AG09319 (cell line): ENCODE measurements around the gene ADAMTSL1.

Experiments
- DNase-seq: peaks from one replicate; pipeline ENCODE4 v3.0.0-alpha.2; 2010; ENCODE audit warnings: low read depth; ENCODE audit errors: extremely low read depth
- TF ChIP-seq, protein P1 (sequence below): IDR thresholded peaks from 2 replicates; pipeline ENCODE4 v1.5.1; 2011; ENCODE audit warnings: low read depth, mild to moderate bottlenecking, inconsistent platforms, low read length, moderate library complexity

The ADAMTSL1 gene

DNA sequence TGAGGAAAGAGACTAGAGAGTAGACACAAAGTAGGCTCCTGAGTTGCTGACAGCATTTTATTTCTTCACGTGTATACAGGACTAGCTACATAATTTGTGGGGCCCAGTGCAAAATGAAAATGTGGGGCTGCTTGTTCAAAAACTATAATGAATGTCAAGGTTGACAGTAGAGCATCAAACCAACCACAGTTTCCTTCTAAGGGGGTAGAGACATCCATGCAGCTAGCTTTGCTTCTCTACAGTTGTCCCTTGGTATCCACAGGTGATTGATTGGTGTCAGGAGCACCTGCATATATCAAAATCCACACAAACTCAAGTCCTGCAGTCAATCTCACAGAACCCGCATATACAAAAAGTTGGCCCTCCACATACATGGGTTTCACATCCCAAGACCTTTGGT, 429.5 kb downstream of the ADAMTSL1 start:
- DNase-seq = no peak
- TF ChIP-seq, protein P1, sequence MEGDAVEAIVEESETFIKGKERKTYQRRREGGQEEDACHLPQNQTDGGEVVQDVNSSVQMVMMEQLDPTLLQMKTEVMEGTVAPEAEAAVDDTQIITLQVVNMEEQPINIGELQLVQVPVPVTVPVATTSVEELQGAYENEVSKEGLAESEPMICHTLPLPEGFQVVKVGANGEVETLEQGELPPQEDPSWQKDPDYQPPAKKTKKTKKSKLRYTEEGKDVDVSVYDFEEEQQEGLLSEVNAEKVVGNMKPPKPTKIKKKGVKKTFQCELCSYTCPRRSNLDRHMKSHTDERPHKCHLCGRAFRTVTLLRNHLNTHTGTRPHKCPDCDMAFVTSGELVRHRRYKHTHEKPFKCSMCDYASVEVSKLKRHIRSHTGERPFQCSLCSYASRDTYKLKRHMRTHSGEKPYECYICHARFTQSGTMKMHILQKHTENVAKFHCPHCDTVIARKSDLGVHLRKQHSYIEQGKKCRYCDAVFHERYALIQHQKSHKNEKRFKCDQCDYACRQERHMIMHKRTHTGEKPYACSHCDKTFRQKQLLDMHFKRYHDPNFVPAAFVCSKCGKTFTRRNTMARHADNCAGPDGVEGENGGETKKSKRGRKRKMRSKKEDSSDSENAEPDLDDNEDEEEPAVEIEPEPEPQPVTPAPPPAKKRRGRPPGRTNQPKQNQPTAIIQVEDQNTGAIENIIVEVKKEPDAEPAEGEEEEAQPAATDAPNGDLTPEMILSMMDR = no peak

DNA sequence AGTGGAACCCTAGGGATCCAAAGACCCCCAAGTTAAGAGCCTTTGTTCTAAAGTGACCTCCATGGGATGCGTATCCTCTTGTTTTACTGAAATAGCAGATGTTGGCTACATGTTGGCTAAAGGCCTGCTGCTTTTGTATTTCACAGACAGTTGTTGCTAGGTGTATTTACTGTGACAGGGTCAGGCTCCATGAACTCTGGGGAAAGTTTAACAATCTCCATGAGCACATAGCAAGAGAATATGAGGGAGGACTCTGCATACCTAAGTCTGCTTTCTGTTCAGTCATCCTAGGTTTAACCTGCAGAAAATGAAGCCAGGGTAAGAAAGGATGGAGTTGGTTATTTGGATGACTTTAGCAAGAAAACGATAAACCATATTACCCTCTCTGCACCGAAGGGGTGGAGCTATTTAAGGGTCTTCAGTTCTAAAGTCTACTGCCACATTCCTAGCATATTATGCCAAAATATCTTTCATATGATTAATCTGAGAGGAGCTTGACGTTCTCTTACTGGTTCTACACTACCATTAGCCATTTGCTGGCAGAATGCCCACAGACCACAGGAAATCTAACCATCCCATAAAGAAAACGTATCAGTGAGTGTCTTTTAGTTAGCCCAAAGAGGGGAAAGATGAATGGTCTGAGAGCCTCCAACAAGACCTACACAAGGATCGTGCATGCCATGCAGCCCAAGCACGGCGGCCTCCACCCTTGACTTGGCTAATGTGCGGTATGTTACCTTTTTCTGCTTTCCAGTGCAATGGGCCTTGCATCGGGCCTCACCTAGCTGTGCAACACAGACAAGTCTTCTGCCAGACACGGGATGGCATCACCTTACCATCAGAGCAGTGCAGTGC, 431.3 kb downstream of the ADAMTSL1 start:
- TF ChIP-seq, protein P1 = no peak
- DNase-seq = no peak

DNA sequence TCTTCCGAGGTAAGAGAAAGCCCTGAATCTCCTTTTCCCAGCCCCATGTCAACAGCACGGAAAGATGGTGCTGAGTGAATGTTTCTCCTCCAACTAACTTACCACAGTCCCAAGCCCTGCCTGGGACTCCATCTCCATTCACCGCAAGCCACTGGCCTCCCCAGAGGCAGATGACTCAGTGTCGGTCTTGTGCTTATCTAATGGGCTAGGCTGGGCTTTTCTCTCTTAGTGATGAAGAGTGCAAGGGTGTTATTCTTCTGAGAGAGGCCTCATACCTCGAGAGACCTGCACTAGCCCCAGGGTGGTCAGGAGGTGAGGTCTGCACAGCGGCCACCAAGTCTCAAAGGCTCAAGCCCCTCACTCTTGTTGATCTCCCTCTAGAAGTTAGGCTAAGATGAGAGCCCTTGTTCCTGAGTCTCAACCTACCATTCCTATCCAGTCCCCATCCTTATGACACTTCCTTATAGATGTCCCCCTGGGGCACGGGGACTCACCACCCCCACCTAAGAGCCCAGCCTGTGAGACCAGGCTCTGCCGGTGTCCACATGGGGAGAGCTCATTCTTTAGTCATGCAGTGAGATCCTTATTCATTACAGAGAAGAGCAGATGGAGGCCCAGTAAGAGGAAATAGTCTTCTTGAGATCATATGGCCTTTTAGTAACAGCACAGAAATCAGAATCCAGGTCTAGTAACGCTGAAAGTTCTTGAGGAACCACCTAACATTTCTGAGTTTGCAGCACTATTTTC, 432.1 kb downstream of the ADAMTSL1 start:
- TF ChIP-seq, protein P1 = no peak

DNA sequence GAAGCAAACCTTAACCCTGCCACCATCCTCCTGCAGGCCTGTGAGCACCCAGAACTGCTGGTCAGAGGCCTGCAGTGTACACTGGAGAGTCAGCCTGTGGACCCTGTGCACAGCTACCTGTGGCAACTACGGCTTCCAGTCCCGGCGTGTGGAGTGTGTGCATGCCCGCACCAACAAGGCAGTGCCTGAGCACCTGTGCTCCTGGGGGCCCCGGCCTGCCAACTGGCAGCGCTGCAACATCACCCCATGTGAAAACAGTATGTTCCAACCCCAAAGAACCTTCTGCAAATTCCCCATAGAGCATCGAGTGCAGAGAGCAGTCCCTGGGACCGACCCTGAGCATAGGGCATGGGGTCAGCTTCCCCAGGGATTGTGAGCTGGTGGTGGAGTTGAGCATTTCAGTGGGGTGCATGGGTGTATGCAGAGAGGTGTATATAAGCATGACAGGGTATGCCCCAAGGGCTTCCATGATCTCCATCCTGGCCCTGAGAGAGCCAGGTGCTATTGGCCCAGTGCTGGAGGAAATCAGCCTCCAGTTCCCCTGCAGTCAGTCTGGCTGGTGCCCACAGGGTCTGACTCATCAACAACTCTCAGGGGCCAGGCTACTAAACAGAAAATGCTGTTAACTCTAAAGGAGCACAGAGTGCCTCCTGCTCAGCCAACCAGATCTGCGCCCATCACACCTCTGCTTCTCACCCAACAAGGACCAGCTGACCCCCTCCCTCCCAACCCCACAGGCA, 432.9 kb downstream of the ADAMTSL1 start:
- no peak for DNase-seq
- TF ChIP-seq, protein P1 = no peak

More for the DNA sequence above, 432.1 kb downstream of the ADAMTSL1 start:
- no peak for DNase-seq

DNA sequence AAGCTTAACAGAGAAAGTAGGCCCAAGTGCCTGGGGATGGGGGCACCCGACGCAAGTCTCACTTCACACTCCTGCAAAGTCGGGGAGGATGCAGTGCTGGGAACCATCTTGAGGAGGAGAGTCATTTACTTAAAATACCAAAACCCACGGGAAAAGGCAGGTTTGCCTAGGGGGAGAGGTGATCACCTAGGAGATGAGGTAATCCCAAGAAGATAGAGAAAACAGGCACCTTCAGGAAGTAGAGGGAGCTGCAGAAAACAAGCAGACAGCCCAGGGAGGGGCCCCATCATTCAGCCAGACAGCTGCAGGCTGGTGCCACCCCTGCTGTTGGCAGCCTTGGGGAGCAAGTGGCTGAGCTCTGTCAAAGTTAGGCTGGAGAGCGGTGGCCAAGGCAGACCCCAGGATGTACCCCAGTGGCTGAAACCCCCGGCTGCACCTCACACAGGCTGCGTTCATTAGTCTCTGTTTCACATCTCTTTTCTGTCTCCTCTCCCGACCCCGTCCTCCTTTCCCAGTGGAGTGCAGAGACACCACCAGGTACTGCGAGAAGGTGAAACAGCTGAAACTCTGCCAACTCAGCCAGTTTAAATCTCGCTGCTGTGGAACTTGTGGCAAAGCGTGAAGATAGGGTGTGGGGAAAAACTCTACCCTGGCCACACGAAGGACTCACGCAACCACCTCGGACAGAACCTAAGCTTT, 434.1 kb downstream of the ADAMTSL1 start:
- TF ChIP-seq, protein P1 = no peak

DNA sequence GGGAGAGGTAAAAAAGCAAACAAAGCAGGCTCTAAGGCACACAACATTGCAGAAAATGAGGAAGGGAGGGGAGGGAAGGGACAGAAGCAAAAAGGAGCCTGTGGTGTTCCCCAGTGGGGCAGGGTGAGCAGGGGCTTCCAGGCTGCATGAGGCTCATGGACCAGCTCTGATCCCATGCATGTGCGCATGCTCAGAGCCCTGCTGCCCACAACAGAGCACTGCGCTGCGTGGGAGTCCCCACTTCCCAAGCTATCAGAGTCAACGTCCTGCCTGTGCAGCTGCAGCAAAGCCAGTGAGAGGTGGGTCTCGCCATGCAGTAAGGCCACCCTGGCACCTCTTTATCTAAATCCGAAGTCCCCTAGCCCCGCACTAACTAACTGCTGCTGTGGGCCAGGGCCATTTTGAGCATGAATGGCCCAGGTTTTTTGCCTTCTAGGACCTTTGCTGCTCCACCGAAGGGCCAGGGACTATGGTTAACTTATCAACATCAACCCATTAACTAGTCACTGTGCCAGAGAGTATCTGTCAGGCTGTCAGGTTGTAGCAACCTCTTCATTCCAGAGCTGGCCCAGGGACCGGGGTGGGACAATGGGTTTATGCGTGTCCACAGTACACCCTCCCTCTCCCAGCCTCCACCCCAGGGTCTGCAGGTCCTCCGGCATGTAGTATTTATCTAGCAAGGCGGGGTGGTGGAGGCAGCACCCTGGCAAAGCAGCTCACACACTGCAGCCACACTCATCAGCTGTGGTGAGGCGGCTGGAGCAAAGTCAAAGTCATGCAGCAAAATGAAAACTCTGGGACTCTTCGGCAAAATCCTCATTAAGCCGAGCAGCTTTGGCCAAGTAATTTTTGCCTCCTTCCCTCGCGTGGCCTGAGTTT, 435.4 kb downstream of the ADAMTSL1 start:
- TF ChIP-seq, protein P1 = no peak
- no peak for DNase-seq

More for the DNA sequence above, 434.1 kb downstream of the ADAMTSL1 start:
- no peak for DNase-seq
